ENCODE data around the gene GPR137. TPM values are rescaled to one million over a fixed set of nuclear protein-coding genes. Genes with fewer than 3 reads are reported as not detected.

The GPR137 gene
- total RNA-seq, 1 donor = 10.8 TPM

Small RNAs within 50 kb of the gene (small RNA-seq; reads per million reads assigned to genes)
- not detected for gene RF00019

Other genes with a start within 250 kb of the GPR137 start
- under 0.01 TPM in 2 replicates for gene FLRT1, start 249.9 kb upstream of the GPR137 start, total RNA-seq
- gene MACROD1, start 119.7 kb upstream of the GPR137 start, total RNA-seq = 8.6 and 12.9 TPM in 2 replicates
- gene STIP1, start 99.7 kb upstream of the GPR137 start, total RNA-seq = 149 and 206 TPM in 2 replicates
- 4.3 and 7.4 TPM in 2 replicates for gene FERMT3, start 79.1 kb upstream of the GPR137 start, total RNA-seq
- 32.4 and 33.2 TPM in 2 replicates for gene TRPT1, start 59.7 kb upstream of the GPR137 start, total RNA-seq
- gene NUDT22, start 59.6 kb upstream of the GPR137 start, total RNA-seq = 43.6 and 80.5 TPM in 2 replicates
- 6.5 and 9.3 TPM in 2 replicates for gene DNAJC4, start 55.3 kb upstream of the GPR137 start, total RNA-seq
- gene VEGFB, start 51.3 kb upstream of the GPR137 start, total RNA-seq = 17.7 and 21.9 TPM in 2 replicates
- 46.7 and 47.5 TPM in 2 replicates for gene FKBP2, start 44.8 kb upstream of the GPR137 start, total RNA-seq
- 155 and 175 TPM in 2 replicates for gene PPP1R14B, start 38.9 kb upstream of the GPR137 start, total RNA-seq
- gene PLCB3, start 34.3 kb upstream of the GPR137 start, total RNA-seq = 53.8 and 66.5 TPM in 2 replicates
- 64.3 and 86.7 TPM in 2 replicates for gene BAD, start 1.2 kb upstream of the GPR137 start, total RNA-seq
- under 0.01 TPM in 1 of 2 replicates, not detected in the other for gene KCNK4, start 5.5 kb downstream of the GPR137 start, total RNA-seq
- gene CATSPERZ, start 14.5 kb downstream of the GPR137 start, total RNA-seq = 0.32 TPM in 1 of 2 replicates, not detected in the other
- gene ESRRA, start 19.7 kb downstream of the GPR137 start, total RNA-seq = 19.3 and 23.3 TPM in 2 replicates
- 144 and 155 TPM in 2 replicates for gene TRMT112, start 31.7 kb downstream of the GPR137 start, total RNA-seq
- gene PRDX5, start 32.3 kb downstream of the GPR137 start, total RNA-seq = 211 and 230 TPM in 2 replicates
- gene CCDC88B, start 54.4 kb downstream of the GPR137 start, total RNA-seq = 1.7 and 3.5 TPM in 2 replicates
- gene RPS6KA4, start 73.3 kb downstream of the GPR137 start, total RNA-seq = 35.8 and 48.0 TPM in 2 replicates

Data from fibroblast of villous mesenchyme (primary cell).